Measurements from ENCODE around the gene TNFRSF19.

Gene TNFRSF19

DNA sequence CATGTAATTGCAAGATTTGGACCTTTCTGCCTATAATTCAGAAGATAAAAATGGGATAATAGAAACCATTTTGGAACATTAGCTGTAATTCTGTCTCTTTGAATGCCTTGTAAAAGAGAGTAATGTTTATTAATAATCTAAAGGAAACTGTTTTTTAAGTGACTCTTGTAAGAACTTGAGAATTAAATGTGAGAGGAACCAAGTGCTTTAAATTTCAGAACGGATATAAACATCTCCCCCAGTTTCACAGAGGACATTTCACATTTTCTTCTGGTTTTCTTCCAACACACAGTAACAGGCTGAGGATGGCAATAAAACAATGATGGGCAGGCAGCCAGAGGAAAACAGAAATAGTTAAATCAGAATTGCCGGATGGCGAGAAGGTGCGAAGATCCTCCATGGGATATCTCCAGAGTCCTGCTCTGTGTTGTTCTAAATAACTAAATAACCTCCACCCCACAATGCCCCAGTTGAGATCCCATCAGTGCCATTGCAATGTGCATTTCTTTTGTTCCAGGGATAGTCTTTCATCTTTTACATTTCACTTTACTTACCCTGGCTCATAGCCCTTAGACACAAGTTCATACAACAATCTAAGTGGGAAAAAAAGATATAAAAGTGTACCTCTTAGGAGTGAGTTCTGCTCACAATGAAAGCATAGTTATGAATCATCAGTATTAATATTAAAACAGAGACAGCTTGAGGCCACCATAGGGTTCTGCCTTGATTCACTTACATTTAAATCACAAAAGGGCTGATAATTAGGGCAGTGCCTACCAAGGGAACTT, 73.3 kb downstream of the TNFRSF19 start:
- Histone ChIP-seq H3K4me3 (no peak overlapping the region), H3K9ac (ENCODE audit: insufficient read length) (no peak overlapping the region), H3K36me3 (ENCODE audit: insufficient read depth, low read length) (no peaks in the 10 kb centered on the region), H3K9me3 (ENCODE audit: low read depth, low read length) (no peaks in the 10 kb centered on the region), H3K27ac (no peak overlapping the region)
- peak; percentile 26 for DNase-seq (ENCODE audit: low read depth, low spot score)
- no peak for TF ChIP-seq FOXP2 (optimal IDR thresholded peaks at IDR 0.05; ENCODE audit: control extremely low read depth, extremely low read length, insufficient read depth)

- TF ChIP-seq POLR2AphosphoS5 (IDR thresholded peaks at IDR 0.05; ENCODE audit: borderline replicate concordance, low read depth, low read length): no peak
- TF ChIP-seq FOXP2 (optimal IDR thresholded peaks at IDR 0.05; ENCODE audit: control extremely low read depth, extremely low read length, insufficient read depth): no peak
- TF ChIP-seq EZH2 (IDR thresholded peaks at IDR 0.05): no peak
- H3K9ac ChIP-seq (ENCODE audit: insufficient read length): no peak overlapping the region
- no peak overlapping the region for H3K27ac ChIP-seq
- DNase-seq (ENCODE audit: low read depth, low spot score): no peak
- no peaks in the 10 kb centered on the region for H3K36me3 ChIP-seq (ENCODE audit: insufficient read depth, low read length)
- no peaks in the 10 kb centered on the region for H3K9me3 ChIP-seq (ENCODE audit: low read depth, low read length)
- no peak overlapping the region for H3K4me3 ChIP-seq
These were observed 73.9 kb downstream of the TNFRSF19 start for GRCh38 chr13:23644126-23644419.

- Histone ChIP-seq H3K4me3 (no peak overlapping the region), H3K36me3 (ENCODE audit: insufficient read depth, low read length) (no peaks in the 10 kb centered on the region), H3K9me3 (ENCODE audit: low read depth, low read length) (no peaks in the 10 kb centered on the region), H3K27ac (no peak overlapping the region), H3K9ac (ENCODE audit: insufficient read length) (no peak overlapping the region)
- TF ChIP-seq POLR2AphosphoS5 (IDR thresholded peaks at IDR 0.05; ENCODE audit: borderline replicate concordance, low read depth, low read length) (no peak), EZH2 (IDR thresholded peaks at IDR 0.05) (no peak), FOXP2 (optimal IDR thresholded peaks at IDR 0.05; ENCODE audit: control extremely low read depth, extremely low read length, insufficient read depth) (no peak)
- DNase-seq (ENCODE audit: low read depth, low spot score): no peak
These were observed 74.4 kb downstream of the TNFRSF19 start for GRCh38 chr13:23644527-23645138.

GRCh38 chr13:23645851-23646250, 75.6 kb downstream of the TNFRSF19 start:
- DNase-seq (ENCODE audit: low read depth, low spot score): no peak
- no peaks in the 10 kb centered on the region for H3K36me3 ChIP-seq (ENCODE audit: insufficient read depth, low read length)
- TF ChIP-seq POLR2AphosphoS5 (IDR thresholded peaks at IDR 0.05; ENCODE audit: borderline replicate concordance, low read depth, low read length): no peak
- no peak for TF ChIP-seq EZH2 (IDR thresholded peaks at IDR 0.05)
- TF ChIP-seq FOXP2 (optimal IDR thresholded peaks at IDR 0.05; ENCODE audit: control extremely low read depth, extremely low read length, insufficient read depth): no peak
- H3K9ac ChIP-seq (ENCODE audit: insufficient read length): no peak overlapping the region
- H3K9me3 ChIP-seq (ENCODE audit: low read depth, low read length): no peaks in the 10 kb centered on the region
- no peak overlapping the region for H3K27ac ChIP-seq
- H3K4me3 ChIP-seq: no peak overlapping the region

DNA sequence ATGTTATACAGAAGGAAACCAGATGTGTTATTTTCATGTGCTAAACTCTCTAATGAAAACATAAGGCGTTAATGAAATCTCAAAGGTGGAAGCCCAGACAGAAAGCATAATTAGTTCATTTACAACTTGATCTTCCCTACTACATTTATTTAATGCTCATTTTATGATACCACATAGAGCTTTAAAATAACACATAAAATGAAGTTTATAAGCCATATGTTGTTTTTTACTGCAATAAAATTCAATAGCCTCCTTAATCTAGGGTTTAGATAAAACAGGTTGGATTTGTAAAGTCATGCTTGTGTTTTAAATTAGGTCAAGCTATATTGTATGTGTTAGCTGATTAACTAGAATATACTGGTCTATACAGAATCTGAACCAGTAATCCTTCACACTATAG, 81.2 kb downstream of the TNFRSF19 start:
- H3K4me3 ChIP-seq: no peak overlapping the region
- H3K9me3 ChIP-seq (ENCODE audit: low read depth, low read length): no peaks in the 10 kb centered on the region
- DNase-seq (ENCODE audit: low read depth, low spot score): no peak
- H3K36me3 ChIP-seq (ENCODE audit: insufficient read depth, low read length): no peaks in the 10 kb centered on the region
- H3K27ac ChIP-seq: no peak overlapping the region
- no peak overlapping the region for H3K9ac ChIP-seq (ENCODE audit: insufficient read length)
- no peak for TF ChIP-seq FOXP2 (optimal IDR thresholded peaks at IDR 0.05; ENCODE audit: control extremely low read depth, extremely low read length, insufficient read depth)
- no peak for TF ChIP-seq EZH2 (IDR thresholded peaks at IDR 0.05)
- TF ChIP-seq POLR2AphosphoS5 (IDR thresholded peaks at IDR 0.05; ENCODE audit: borderline replicate concordance, low read depth, low read length): no peak

DNA sequence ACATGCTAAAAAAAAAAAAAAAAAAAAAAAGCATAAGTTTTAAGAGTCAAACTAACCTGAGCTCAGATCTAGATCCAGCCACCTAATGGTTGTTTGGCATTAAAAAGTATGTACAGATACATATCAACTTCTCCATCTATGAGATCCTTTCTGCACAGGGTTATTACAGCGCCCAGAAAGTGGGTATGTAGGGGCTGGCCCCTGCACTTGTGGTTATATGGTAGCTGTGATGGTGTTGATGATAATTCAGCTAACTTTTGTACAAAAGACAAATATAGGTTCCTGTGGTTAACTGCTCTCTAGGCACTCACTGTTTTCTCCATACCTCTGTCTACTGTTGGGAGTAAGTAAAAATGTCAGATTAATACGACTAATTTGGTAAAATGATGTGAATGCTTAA, 81.7 kb downstream of the TNFRSF19 start:
- H3K36me3 ChIP-seq (ENCODE audit: insufficient read depth, low read length): no peaks in the 10 kb centered on the region
- H3K9me3 ChIP-seq (ENCODE audit: low read depth, low read length): no peaks in the 10 kb centered on the region
- H3K4me3 ChIP-seq: no peak overlapping the region
- no peak for DNase-seq (ENCODE audit: low read depth, low spot score)
- TF ChIP-seq EZH2 (IDR thresholded peaks at IDR 0.05) (no peak), FOXP2 (optimal IDR thresholded peaks at IDR 0.05; ENCODE audit: control extremely low read depth, extremely low read length, insufficient read depth) (no peak), POLR2AphosphoS5 (IDR thresholded peaks at IDR 0.05; ENCODE audit: borderline replicate concordance, low read depth, low read length) (no peak)
- H3K27ac ChIP-seq: no peak overlapping the region
- no peak overlapping the region for H3K9ac ChIP-seq (ENCODE audit: insufficient read length)

- Histone ChIP-seq H3K27ac (no peak overlapping the region), H3K4me3 (no peak overlapping the region), H3K9ac (ENCODE audit: insufficient read length) (no peak overlapping the region), H3K36me3 (ENCODE audit: insufficient read depth, low read length) (no peaks in the 10 kb centered on the region), H3K9me3 (ENCODE audit: low read depth, low read length) (no peaks in the 10 kb centered on the region)
- DNase-seq (ENCODE audit: low read depth, low spot score): no peak
- TF ChIP-seq EZH2 (IDR thresholded peaks at IDR 0.05): no peak
- no peak for TF ChIP-seq POLR2AphosphoS5 (IDR thresholded peaks at IDR 0.05; ENCODE audit: borderline replicate concordance, low read depth, low read length)
- TF ChIP-seq FOXP2 (optimal IDR thresholded peaks at IDR 0.05; ENCODE audit: control extremely low read depth, extremely low read length, insufficient read depth): no peak
These were observed 82.9 kb downstream of the TNFRSF19 start for GRCh38 chr13:23652909-23653726.
